ENCODE data around the gene TNKS2.
"Not testable (repeated sequence)": the region's sequence is repeated elsewhere in the genome, so short reads cannot be mapped to it uniquely, and the experiment has no call there.

The TNKS2 gene

GRCh38 chr10:91865562-91866081 is 67.4 kb downstream of the TNKS2 start:
- DNase-seq (ENCODE audit: low read depth), result no peak

GRCh38 chr10:91875156-91875555 is 76.9 kb downstream of the TNKS2 start:
- no peak for DNase-seq (ENCODE audit: low read depth)

GRCh38 chr10:91875779-91876178 is 77.6 kb downstream of the TNKS2 start:
- no peak for DNase-seq (ENCODE audit: low read depth)

- DNase-seq (ENCODE audit: low read depth), result no peak
Measured at GRCh38 chr10:91879515-91880170, 81.4 kb downstream of the TNKS2 start.

- DNase-seq (ENCODE audit: low read depth), result peak; percentile 22
Measured at GRCh38 chr10:91880310-91880709, 82.1 kb downstream of the TNKS2 start.

GRCh38 chr10:91883549-91884444 is 85.6 kb downstream of the TNKS2 start:
- peak; percentile 36 for DNase-seq (ENCODE audit: low read depth)

- no peak for DNase-seq (ENCODE audit: low read depth)
Measured at GRCh38 chr10:91884536-91884935, 86.3 kb downstream of the TNKS2 start.

- no peak for DNase-seq (ENCODE audit: low read depth)
Measured at GRCh38 chr10:91885362-91886079, 87.3 kb downstream of the TNKS2 start.

- DNase-seq (ENCODE audit: low read depth), result no peak
Measured at GRCh38 chr10:91886954-91887271, 88.7 kb downstream of the TNKS2 start.

GRCh38 chr10:91887272-91888076 is 89.2 kb downstream of the TNKS2 start:
- DNase-seq (ENCODE audit: low read depth), result peak; percentile 48

GRCh38 chr10:91891125-91892001 is 93.1 kb downstream of the TNKS2 start:
- peak; percentile 88 for DNase-seq (ENCODE audit: low read depth)

- no peak for DNase-seq (ENCODE audit: low read depth)
Measured at GRCh38 chr10:91893051-91893450, 94.8 kb downstream of the TNKS2 start.

- DNase-seq (ENCODE audit: low read depth), result not testable (repeated sequence)
Measured at GRCh38 chr10:91894261-91894685, 96.0 kb downstream of the TNKS2 start.

GRCh38 chr10:91896212-91896756 is 98.1 kb downstream of the TNKS2 start:
- no peak for DNase-seq (ENCODE audit: low read depth)

GRCh38 chr10:91897421-91897820 is 99.2 kb downstream of the TNKS2 start:
- no peak for DNase-seq (ENCODE audit: low read depth)

GRCh38 chr10:91901784-91902677 is 103.8 kb downstream of the TNKS2 start:
- peak; percentile 97 for DNase-seq (ENCODE audit: low read depth)

- DNase-seq (ENCODE audit: low read depth), result no peak
Measured at GRCh38 chr10:91907033-91907594, 108.9 kb downstream of the TNKS2 start.

- peak; percentile 37 for DNase-seq (ENCODE audit: low read depth)
Measured at GRCh38 chr10:91907914-91908336, 109.7 kb downstream of the TNKS2 start.

Measured in ELR (cell line).